ENCODE measurements around the gene TMLHE.
A peak's percentile ranks its signal among the peaks of the same experiment; 100 is the strongest.
"Not testable (repeated sequence)": the region's sequence is repeated elsewhere in the genome, so short reads cannot be mapped to it uniquely, and the experiment has no call there.

Gene TMLHE, protein sequence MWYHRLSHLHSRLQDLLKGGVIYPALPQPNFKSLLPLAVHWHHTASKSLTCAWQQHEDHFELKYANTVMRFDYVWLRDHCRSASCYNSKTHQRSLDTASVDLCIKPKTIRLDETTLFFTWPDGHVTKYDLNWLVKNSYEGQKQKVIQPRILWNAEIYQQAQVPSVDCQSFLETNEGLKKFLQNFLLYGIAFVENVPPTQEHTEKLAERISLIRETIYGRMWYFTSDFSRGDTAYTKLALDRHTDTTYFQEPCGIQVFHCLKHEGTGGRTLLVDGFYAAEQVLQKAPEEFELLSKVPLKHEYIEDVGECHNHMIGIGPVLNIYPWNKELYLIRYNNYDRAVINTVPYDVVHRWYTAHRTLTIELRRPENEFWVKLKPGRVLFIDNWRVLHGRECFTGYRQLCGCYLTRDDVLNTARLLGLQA

GRCh38 chrX:155612312-155613224, at the start of gene TMLHE, which contains the start of gene SPRY3:
TSS of gene TMLHE (minus strand) at chrX:155612952. CDS start at chrX:155545276, 67,676 bp downstream.
TSS of gene SPRY3 (plus strand) at chrX:155612586.
- peak in 55 of 58 donors; percentile 0 to 68 (median 30) for DNase-seq

DNA sequence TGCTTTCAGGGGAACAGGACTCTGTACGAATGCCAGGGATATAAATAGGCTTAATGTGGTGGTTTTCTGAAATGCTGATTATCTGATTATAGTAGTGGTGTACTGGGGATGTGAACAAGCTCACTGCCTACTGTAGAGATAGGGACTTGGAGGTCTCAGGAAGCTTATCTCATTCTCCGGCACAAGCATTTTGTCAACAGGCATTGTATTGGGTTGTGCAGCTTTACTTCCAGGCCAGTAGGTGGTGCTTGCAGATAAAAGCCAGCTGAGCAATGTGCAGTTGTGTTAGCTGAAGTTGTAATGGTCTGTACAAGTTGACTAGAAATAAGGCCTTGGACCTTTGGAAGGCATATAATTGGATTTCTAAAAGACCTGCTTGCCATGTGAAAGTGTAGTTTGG, 49.5 kb upstream of the TMLHE start:
- DNase-seq, result no peak

GRCh38 chrX:155645180-155645579, 32.4 kb upstream of the TMLHE start:
- no peak for DNase-seq

- no peak for DNase-seq
Observed at GRCh38 chrX:155643240-155643639, 30.5 kb upstream of the TMLHE start.

- not testable (repeated sequence) for DNase-seq
Observed at GRCh38 chrX:155641371-155641770, 28.6 kb upstream of the TMLHE start.

DNA sequence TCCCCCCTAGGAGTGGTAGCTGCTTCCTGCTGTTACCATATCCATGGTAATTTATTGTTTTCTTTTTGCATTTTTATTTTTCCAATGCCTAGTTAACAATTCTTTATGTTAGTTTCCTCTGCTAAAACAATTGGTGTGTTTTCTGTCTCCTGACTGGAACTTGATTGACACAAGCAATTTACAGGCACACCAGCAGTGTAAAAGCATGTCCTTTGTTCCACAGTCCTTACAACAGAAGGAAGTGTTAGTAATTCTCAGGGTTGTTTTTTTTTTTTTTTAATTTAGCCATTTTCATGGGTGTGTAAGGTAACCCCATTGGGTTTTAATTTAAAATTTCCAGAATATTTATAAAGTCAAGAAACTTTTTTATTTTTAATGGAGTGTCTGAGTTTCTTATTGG, 25.0 kb upstream of the TMLHE start:
- no peak for DNase-seq

- DNase-seq, result not testable (repeated sequence)
Observed at GRCh38 chrX:155635019-155635418, 22.3 kb upstream of the TMLHE start.

GRCh38 chrX:155632431-155633100, 19.8 kb upstream of the TMLHE start:
- DNase-seq, result no peak

DNA sequence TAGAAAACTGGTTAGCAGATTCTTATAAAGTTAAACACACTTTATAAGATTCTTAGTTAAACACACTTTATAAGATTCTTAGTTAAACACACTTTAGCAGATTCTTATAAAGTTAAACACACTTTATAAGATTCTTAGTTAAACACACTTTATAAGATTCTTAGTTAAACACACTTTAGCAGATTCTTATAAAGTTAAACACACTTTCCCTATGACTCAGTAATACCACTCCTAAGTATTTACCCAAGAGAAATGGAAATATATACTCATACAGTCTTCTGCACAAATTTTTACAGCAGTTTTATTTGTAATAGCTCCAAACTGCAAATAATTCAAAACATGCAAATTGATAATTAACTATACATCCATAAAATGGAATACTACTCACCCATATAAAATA, 7.4 kb upstream of the TMLHE start:
- not testable (repeated sequence) for DNase-seq

DNA sequence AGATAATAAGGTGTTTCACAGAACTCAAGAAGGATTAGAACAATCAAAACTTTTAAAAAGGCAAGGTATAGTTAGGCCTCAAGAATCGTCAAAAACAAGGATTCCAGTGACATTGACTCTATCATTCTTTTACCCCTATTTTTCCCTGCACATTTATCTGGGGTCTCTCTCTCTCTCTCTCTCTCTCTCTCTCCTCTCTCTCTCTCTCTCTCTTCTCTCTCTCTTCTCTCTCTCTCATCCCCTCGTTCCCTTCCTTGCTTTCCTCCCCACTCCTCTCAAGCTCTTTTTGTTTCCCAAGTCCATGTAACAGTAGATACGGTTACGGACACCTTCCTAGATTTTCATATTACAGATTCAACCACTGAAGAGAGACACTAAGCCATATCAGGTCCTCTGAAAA, 3.2 kb upstream of the TMLHE start:
- no peak for DNase-seq

DNA sequence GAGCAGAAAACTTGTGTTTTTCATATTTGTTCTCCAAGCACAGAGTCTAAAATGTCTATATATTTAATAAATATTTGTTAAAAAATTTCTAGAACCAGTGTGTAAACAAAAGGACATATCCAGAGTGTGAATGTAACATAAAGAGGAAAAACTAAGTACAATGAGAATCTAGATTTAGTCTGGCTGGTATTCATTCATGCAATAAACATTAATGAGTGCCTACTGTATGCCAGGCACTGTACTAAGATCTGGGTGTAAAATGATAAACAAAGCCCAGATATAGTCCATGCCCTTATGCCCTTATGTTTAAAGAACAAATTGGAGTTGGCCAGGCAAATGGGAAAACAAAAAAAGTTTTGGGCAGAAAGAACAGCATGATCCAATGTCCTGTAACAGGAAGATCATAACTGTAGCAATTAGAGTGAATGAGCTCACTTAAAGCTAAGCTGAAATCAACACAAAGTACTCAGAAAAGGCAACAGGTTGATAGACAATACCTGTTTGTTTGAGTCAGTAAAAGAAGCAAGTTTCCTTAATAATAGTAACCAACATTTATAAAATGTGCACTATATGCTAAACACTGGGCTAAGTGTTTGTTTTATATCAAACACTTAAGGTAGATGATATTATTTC, 1.3 kb upstream of the TMLHE start:
- DNase-seq, result no peak

DNA sequence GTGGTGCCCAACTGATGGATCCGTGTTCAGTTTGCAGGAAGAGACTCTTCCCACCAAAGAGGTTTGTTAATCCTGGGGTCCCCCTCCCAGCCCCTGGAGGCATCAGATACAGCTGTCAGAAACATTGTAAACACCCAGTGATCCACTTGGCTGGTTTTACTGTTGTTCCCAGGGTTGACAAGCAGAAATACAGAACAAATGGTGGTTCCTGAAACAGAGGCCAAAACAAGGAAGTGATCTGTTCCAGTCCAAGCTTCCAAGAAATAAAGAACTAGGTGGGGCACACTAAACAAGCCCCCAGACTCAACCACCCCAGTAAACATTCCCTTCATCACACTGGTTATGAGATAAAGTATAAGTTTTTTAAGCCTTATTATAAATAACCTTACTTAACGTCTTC, 1.4 kb downstream of the TMLHE start:
- DNase-seq, result no peak

DNA sequence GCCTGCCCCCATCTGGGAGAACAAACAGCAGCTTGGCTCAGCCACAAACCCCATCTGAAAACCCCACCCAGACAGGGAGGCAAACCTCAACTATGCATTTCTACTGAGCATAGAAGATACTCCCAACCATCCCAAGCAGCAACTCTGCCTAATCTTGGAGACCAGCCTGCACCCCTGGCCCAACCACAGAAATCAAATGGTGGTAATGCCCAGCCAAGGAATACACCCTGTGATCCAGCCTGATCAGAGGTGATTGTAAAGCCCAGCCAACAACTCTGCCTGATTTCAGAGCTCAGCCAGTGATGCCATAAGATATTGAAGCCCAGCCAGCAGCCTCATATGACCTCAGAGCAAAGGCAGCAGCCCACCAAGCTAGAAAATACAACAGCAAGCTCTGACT, 19.8 kb downstream of the TMLHE start:
- DNase-seq, result no peak

- DNase-seq, result no peak
Observed at GRCh38 chrX:155592331-155592730, 20.4 kb downstream of the TMLHE start.

- no peak for DNase-seq
Observed at GRCh38 chrX:155577682-155578081, 35.1 kb downstream of the TMLHE start.

GRCh38 chrX:155563099-155563498, 49.7 kb downstream of the TMLHE start:
- no peak for DNase-seq

- DNase-seq, result no peak
Observed at GRCh38 chrX:155544881-155545280, 67.9 kb downstream of the TMLHE start.

GRCh38 chrX:155535866-155536265, 76.9 kb downstream of the TMLHE start:
- DNase-seq, result no peak

- DNase-seq, result no peak
Observed at GRCh38 chrX:155534800-155535199, 78.0 kb downstream of the TMLHE start.

GRCh38 chrX:155527023-155527422, 85.7 kb downstream of the TMLHE start:
- DNase-seq, result not testable (repeated sequence)

GRCh38 chrX:155514225-155514624, 98.5 kb downstream of the TMLHE start:
- no peak for DNase-seq

Data from anterior cingulate cortex (tissue), 58 donors.